HuH-7.5 (cell line): ENCODE data around the gene CMKLR1.

Source experiments
- DNase-seq: peaks from one replicate; pipeline ENCODE4 v3.0.0; 2011; ENCODE audit warnings: low spot score

The CMKLR1 gene

GRCh38 chr12:108335349-108336119, 3.6 kb downstream of the CMKLR1 start:
- no peak for DNase-seq

- DNase-seq, result no peak
These were observed 5.0 kb downstream of the CMKLR1 start for GRCh38 chr12:108333898-108334699.

- no peak for DNase-seq
These were observed 6.2 kb downstream of the CMKLR1 start for GRCh38 chr12:108332791-108333382.

DNA sequence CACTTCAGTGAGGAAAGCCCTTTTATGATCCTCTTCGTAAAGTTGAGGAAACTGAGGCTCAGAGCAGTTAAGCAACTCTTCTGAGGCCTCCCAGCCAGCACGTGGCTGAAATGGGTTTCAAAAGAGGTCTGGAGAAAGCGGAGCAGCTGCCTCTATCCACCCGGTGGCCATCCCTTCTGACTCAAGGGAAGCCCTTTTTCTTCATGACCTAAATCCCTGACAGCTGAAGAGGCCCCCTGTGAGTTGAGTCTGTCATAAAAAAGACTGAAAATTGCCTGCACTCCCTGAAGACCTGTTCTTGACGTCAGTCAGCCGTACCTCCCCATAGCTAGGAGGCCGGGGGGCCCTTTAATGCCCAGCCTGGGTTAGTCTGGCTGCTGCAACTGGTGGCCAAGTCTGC, 10.7 kb downstream of the CMKLR1 start:
- no peak for DNase-seq

DNA sequence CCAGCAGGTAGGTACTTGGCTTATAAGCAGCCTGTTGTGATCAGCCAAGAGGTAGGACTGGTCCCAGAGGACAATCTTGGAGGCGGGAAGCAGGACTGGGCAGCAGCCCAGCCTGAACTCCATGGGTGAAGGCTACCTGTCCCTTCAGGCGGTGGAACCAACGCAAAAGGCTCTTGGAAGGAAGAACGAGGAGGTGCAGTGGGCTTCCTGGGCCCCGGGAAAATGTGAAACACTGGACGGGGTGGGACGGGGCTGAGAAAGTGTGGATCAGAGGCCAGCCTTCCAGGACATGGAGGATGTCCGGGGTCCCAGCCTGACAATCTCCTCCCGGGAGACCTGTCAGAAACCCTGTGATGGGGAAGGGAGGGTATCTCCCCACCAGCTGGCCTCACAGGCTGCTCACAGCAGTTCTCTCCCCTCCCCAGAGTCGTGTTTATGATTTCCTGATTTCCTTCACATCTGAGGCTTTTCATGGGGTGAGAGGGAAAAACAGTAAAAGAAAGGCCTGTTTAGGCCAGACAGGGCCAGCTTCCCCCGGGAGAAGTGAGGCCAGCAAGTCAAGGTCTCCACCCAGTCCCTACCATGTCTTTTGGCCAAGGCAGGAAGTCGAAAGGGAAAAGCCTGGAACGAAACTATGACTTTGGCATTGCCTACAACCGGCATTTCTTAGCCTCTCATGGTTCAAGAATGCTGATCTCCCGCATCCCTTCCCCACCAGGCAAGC, 11.3 kb downstream of the CMKLR1 start:
- no peak for DNase-seq

DNA sequence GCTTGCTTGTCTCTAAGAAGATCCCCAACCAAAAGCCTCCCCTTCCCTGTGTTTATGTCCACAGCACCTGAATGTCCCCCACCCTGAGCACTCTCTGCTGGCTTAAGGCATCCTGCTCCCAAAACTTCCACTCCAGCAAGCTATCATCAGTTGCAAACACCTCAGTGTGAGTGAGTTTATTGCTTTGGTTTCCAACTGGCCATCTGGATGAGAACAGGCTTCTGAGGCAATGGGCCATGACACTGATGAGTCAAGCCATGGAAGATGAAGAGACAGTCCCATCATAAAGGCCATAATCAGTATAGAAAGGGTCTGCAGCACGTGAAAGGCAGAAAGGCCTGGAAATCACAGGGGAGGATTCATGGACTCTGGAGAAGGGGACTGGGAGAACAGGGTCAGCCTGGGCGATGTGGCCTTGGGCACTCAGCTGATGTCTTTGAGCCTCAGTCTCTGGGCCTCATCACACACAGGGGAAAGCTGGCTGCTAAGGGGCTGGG, 12.8 kb downstream of the CMKLR1 start:
- no peak for DNase-seq

DNA sequence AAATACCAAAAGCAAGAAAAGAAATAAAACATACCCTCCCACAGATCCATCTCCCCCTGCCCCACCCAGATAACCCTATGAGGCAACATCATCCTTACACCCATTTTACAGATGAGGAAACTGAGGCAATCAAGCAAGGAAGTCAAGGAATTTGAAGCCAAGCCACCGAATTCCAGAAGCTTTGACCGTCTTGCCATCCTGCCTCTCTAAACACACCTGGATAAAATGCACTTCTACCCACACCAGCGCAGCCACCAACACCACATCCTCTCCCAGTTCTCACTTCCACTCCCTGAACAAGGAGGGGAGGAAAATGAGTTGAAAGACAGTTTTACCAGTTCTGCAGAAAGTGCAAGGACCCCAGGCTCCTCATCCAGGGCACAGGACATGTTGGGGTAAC, 13.6 kb downstream of the CMKLR1 start:
- no peak for DNase-seq

- no peak for DNase-seq
These were observed 14.1 kb downstream of the CMKLR1 start for GRCh38 chr12:108325018-108325358.

DNA sequence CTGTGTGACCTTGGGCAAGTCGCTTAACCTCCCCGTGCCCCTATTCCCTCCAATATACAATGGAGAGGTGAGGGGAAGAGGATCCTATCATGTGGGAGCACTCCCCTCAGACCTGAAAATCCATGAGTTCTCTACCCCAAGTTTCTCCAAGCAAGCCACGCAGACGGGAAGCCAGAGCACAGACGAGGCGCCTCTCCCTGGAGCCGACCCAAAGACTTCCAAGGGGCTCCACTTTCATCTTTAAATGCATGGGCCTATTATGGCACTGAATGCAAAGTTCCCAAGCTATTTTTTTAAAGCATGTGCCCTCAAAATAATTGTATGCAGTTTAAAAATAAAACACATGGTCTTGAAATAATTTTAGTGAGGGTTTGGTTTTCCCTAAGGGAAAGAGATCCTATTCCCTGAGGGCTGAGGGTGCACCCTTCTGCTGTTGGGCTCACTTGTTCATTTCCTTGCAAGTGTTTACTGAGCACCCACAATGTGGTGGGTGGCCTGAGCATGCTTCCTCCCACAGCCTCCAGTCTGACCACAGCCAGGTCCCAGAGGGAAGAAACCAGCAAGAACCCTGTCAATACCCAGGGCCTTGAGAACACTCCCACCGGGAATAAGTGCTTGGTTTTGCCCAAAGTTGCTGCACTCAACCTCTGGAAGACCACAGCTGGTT, 14.6 kb downstream of the CMKLR1 start:
- DNase-seq, result no peak

DNA sequence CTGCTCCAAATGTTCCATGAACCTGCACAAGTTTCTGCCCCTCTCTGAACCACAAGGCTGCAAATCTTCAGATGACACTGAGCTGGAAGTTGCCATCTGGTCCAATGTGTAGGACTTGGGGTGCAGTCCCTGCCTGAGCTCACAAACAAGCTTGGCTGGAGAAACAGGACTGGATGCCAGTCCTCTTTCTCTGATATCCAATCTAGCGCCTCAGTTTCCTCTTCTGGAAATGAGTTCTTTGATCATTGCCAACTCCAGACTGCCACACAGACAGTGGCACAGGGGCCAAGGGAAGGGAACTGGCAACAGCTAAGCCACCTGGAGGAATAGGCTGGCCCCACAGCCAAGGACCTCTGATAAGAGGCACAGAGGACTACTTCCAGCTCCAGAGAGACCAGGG, 15.5 kb downstream of the CMKLR1 start:
- no peak for DNase-seq

GRCh38 chr12:108322998-108323397, 16.1 kb downstream of the CMKLR1 start:
- no peak for DNase-seq

DNA sequence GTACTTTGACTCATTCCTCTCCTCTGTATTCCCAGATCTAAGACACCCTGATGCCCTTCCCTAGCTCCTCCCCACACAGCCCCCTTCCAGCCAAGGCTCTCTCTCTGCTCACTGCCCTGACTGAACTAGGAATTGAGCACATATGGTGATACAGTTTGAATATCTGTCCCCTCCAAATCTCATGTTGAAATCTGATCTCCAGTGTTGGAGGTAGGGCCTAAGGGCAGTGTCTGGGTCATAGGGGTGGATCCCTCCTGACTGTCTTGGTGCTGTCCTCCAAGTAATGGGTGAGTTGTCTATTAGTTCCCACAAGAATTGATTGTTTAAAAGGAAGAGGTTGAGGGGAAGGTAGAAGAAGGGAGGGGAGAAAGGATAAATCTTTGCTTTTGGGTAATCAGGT, 17.4 kb downstream of the CMKLR1 start:
- DNase-seq, result no peak

DNA sequence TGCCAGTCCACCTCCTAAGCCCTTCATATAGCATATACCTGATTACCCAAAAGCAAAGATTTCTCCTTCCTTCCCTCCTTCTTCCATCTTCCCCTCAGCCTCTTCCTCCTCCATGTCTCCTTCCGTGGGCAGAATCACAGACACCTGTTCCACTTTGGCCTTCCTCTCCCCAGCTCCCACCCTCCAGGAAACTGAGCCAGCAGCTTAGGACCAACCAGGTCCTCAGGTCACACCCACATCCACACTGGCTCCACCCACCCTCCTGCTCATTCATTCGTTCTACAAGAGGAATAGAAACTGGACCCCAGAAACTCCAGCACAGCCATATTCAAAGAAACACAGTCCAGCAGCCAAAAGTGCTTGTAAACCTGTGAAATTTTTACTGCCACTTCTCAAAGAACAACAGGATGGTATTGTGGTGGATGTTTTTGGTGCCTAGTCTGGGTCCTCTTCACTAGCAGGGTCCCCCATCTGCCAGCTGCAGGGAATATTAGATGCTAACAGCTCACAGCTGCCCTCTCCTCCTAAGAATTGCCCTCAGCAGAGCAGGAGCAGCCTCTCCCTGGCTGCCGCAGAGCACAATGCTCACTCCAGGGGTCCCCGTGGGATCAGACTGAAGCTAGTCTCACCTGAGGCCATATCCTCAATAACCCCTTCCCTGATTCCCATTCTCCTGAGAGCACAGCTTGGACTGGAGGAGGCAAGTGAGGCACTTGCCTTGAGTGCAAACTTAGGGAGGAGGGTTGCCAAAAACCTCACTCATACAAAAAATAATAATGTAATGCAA, 18.4 kb downstream of the CMKLR1 start:
- no peak for DNase-seq

DNA sequence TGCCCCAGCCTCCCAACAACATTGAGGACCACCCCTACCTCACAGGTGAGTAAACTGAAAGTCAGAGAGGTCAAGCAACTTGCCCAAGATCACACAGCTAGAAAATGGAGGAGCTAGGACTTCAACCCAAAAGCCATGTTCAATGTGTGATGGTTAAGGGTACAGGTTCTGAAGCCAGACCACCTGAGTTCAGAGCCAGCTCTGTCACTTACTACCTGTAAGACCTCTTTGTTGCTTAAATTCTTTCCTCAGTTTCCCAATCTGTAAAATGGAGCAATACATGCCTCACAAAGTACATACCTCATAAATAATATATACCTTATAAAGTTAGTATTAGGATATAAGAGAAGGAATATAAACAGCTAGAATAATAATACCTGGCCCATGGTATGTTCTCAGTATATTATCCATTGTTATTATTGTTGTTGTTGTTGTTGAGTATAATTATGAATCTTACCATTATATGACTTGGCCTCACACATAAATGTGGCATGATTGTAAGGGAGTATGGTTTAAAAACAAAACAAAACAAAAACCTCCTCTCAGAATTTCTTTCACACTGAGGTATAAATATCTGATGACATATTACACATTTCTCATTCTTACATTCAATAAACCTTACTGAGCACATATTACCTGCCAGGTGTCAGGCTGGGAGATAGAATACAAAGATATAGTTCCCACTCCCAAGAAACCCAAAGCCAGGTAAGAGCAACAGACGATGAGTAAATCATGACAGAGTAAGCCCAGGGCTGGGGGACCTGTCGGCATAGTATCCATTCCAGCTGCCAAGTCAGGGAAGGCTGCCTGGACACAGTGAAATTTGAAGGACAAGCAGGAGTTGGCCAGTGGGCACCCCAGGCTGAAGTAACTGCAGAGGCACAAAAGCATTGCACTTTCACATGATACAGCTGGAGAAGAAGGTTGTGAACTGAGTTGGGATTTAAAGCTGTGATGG, 19.6 kb downstream of the CMKLR1 start:
- DNase-seq, result no peak

GRCh38 chr12:108318472-108319275, 20.4 kb downstream of the CMKLR1 start:
- no peak for DNase-seq

DNA sequence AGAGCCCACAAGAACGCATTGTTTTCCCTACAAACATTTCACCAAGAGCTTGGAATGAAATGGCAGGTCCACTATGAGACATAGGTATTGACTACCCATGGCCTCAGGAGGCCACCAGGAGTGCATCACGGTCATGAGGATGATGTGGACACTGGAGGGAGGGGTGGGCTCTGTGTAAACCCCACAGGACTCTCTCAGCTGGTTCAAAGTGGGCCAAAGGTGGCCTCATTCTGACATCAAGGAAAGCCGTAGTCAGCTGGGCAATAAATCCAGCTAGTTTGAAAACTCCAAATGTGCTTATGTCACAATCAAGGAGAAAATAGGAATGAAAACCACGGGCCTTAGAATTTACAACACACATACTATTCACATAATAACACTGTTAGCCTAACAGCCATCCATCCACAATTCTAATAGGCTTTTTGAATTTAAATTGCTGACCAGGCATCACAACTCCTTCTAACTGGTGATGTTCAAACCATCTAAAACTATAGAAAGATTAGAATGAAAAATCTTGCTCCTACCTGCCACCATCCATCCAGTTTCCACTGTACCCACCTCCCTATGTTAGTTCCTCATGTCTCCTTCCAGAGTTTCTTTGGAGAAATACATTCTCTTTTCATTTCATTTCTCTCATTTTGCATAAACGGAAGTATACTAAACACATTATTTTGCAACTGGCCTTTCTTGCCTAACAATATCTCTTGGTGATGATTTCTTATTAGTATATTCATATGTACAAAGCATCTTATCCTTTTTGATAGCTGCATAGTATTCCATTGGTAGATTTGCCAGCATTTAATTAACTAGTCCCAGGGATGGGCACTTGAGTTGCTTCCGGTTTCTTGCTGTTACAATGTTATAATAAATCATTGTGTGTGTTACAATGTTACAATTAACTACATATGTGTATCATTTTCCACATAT, 21.5 kb downstream of the CMKLR1 start:
- no peak for DNase-seq

DNA sequence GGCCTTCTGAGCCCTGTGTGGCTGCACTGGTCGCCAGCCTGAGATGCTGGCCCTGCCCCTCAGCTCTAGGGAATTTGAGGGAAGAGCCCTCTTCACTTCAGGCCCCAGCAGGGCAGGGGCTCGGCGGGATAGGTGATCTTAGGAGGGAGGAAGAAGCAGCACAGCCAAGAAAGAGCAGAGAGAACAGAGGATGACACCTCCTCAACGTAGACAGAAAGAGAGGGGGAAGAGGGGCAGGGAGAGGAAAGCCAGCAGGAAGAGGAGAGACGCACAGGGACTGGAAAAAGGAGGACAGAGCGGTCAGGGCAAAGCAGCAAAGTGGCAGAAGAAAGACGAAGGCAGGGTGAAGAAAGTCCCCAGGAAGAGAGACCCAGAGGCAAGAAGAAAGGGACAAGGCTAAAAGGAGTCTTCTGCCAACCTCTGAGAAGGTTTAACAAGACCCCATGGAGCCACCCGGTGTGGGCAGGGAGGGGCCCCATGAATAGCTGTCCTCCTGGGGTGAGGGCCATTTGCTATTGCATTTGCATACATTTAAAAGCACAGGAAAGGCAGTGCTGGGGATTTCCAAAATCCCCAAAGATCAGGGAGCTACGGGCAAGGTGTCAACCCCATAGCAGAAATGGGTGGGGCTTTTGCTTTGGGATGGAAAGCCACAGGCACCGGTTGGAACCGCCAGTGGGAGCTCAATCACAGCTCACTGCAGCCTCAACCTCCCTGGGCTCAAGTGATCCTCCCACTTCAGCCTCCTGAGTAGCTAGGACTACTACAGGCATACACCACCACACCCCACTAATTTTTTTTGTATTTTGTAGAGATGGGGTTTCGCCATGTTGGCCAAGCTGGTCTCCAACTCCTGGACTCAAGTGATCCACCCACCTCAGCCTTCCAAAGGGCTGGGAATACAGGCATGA, 22.7 kb downstream of the CMKLR1 start:
- no peak for DNase-seq
